ENCODE measurements around the gene CA4. TPM values are rescaled to one million over a fixed set of nuclear protein-coding genes. Genes with fewer than 3 reads are reported as not detected.
"Not testable (repeated sequence)": the region's sequence is repeated elsewhere in the genome, so short reads cannot be mapped to it uniquely, and the experiment has no call there.

CA4 gene
- polyA plus RNA-seq, 1 donor from 2014 or later, result not detected

- H3K27ac ChIP-seq (ENCODE audit: low read length), result no peak overlapping the region
- no peaks in the 10 kb centered on the region for H3K36me3 ChIP-seq (ENCODE audit: insufficient read depth, low read length)
- H3K9ac ChIP-seq (ENCODE audit: low read length), result no peak overlapping the region
- no peaks in the 10 kb centered on the region for H3K79me2 ChIP-seq (replicated peaks; ENCODE audit: insufficient read depth, low read length)
- H3K4me2 ChIP-seq (ENCODE audit: low read length), result no peak overlapping the region
- no peaks in the 10 kb centered on the region for H3K9me2 ChIP-seq (ENCODE audit: insufficient read depth, low read length)
- no peak overlapping the region for H2AFZ ChIP-seq (ENCODE audit: low read depth, low read length)
- H3F3A ChIP-seq (ENCODE audit: insufficient read depth, low read length, poor library complexity, severe bottlenecking), result no peaks in the 10 kb centered on the region
- no peaks in the 10 kb centered on the region for H4K20me1 ChIP-seq (ENCODE audit: insufficient read depth)
- TF ChIP-seq REST (IDR thresholded peaks at IDR 0.05; ENCODE audit: borderline replicate concordance) (no peak), CTCF (IDR thresholded peaks at IDR 0.05; ENCODE audit: poor library complexity, severe bottlenecking) (no peak), MXI1 (conservative IDR thresholded peaks at IDR 0.05; ENCODE audit: poor library complexity, severe bottlenecking) (no peak), TAF1 (IDR thresholded peaks at IDR 0.05; ENCODE audit: low read depth) (no peak), POLR2AphosphoS5 (IDR thresholded peaks at IDR 0.05) (no peak), RAD21 (conservative IDR thresholded peaks at IDR 0.05) (no peak), SMC3 (conservative IDR thresholded peaks at IDR 0.05; ENCODE audit: poor library complexity) (no peak), EZH2 (IDR thresholded peaks at IDR 0.05; ENCODE audit: borderline replicate concordance, insufficient read depth, low read length, poor library complexity, severe bottlenecking) (no peak), EP300 (conservative IDR thresholded peaks at IDR 0.05; ENCODE audit: poor library complexity, severe bottlenecking) (no peak)
- H3K27me3 ChIP-seq (ENCODE audit: insufficient read depth, low read depth, low read length), result no peaks in the 10 kb centered on the region
- no peak overlapping the region for H3K4me3 ChIP-seq (ENCODE audit: low read length)
- H3K9me3 ChIP-seq (ENCODE audit: low read length), result no peaks in the 10 kb centered on the region
These were observed 39.2 kb upstream of the CA4 start for GRCh38 chr17:60110586-60110985.

- not testable (repeated sequence) for H3K79me2 ChIP-seq (replicated peaks; ENCODE audit: insufficient read depth, low read length); H3K27ac ChIP-seq (ENCODE audit: low read length); H3K4me3 ChIP-seq (ENCODE audit: low read length); H3F3A ChIP-seq (ENCODE audit: insufficient read depth, low read length, poor library complexity, severe bottlenecking); H3K9ac ChIP-seq (ENCODE audit: low read length); H3K27me3 ChIP-seq (ENCODE audit: insufficient read depth, low read depth, low read length); H2AFZ ChIP-seq (ENCODE audit: low read depth, low read length); H3K9me2 ChIP-seq (ENCODE audit: insufficient read depth, low read length); H4K20me1 ChIP-seq (ENCODE audit: insufficient read depth); H3K36me3 ChIP-seq (ENCODE audit: insufficient read depth, low read length); H3K4me2 ChIP-seq (ENCODE audit: low read length); H3K9me3 ChIP-seq (ENCODE audit: low read length)
These were observed 38.1 kb upstream of the CA4 start for GRCh38 chr17:60111661-60112060.

GRCh38 chr17:60115364-60115763, 34.4 kb upstream of the CA4 start:
- H3K9me2 ChIP-seq (ENCODE audit: insufficient read depth, low read length); H3K79me2 ChIP-seq (replicated peaks; ENCODE audit: insufficient read depth, low read length); H3K9ac ChIP-seq (ENCODE audit: low read length); H2AFZ ChIP-seq (ENCODE audit: low read depth, low read length); H3K9me3 ChIP-seq (ENCODE audit: low read length); H3K4me2 ChIP-seq (ENCODE audit: low read length); H3K27ac ChIP-seq (ENCODE audit: low read length); H3K36me3 ChIP-seq (ENCODE audit: insufficient read depth, low read length); H4K20me1 ChIP-seq (ENCODE audit: insufficient read depth); H3F3A ChIP-seq (ENCODE audit: insufficient read depth, low read length, poor library complexity, severe bottlenecking); H3K27me3 ChIP-seq (ENCODE audit: insufficient read depth, low read depth, low read length); H3K4me3 ChIP-seq (ENCODE audit: low read length): not testable (repeated sequence)

- not testable (repeated sequence) for H3K4me3 ChIP-seq (ENCODE audit: low read length); H3K4me2 ChIP-seq (ENCODE audit: low read length); H3K9ac ChIP-seq (ENCODE audit: low read length); H3K9me3 ChIP-seq (ENCODE audit: low read length); H4K20me1 ChIP-seq (ENCODE audit: insufficient read depth); H3K79me2 ChIP-seq (replicated peaks; ENCODE audit: insufficient read depth, low read length); H3K27me3 ChIP-seq (ENCODE audit: insufficient read depth, low read depth, low read length); H2AFZ ChIP-seq (ENCODE audit: low read depth, low read length); H3K36me3 ChIP-seq (ENCODE audit: insufficient read depth, low read length); H3F3A ChIP-seq (ENCODE audit: insufficient read depth, low read length, poor library complexity, severe bottlenecking); H3K27ac ChIP-seq (ENCODE audit: low read length); H3K9me2 ChIP-seq (ENCODE audit: insufficient read depth, low read length)
These were observed 33.6 kb upstream of the CA4 start for GRCh38 chr17:60116196-60116595.

- H4K20me1 ChIP-seq (ENCODE audit: insufficient read depth); H3K9me3 ChIP-seq (ENCODE audit: low read length); H3F3A ChIP-seq (ENCODE audit: insufficient read depth, low read length, poor library complexity, severe bottlenecking); H3K27ac ChIP-seq (ENCODE audit: low read length); H3K36me3 ChIP-seq (ENCODE audit: insufficient read depth, low read length); H3K9ac ChIP-seq (ENCODE audit: low read length); H3K4me3 ChIP-seq (ENCODE audit: low read length); H3K4me2 ChIP-seq (ENCODE audit: low read length); H3K27me3 ChIP-seq (ENCODE audit: insufficient read depth, low read depth, low read length); H3K79me2 ChIP-seq (replicated peaks; ENCODE audit: insufficient read depth, low read length); H2AFZ ChIP-seq (ENCODE audit: low read depth, low read length); H3K9me2 ChIP-seq (ENCODE audit: insufficient read depth, low read length): not testable (repeated sequence)
These were observed 30.6 kb upstream of the CA4 start for GRCh38 chr17:60119162-60119561.
